ENCODE results near the gene EXT2. TPM values are rescaled to one million over a fixed set of nuclear protein-coding genes. Genes with fewer than 3 reads are reported as not detected.

Gene EXT2
- polyA plus RNA-seq, 1 donor from 2014 or later: 77.5 TPM

DNA sequence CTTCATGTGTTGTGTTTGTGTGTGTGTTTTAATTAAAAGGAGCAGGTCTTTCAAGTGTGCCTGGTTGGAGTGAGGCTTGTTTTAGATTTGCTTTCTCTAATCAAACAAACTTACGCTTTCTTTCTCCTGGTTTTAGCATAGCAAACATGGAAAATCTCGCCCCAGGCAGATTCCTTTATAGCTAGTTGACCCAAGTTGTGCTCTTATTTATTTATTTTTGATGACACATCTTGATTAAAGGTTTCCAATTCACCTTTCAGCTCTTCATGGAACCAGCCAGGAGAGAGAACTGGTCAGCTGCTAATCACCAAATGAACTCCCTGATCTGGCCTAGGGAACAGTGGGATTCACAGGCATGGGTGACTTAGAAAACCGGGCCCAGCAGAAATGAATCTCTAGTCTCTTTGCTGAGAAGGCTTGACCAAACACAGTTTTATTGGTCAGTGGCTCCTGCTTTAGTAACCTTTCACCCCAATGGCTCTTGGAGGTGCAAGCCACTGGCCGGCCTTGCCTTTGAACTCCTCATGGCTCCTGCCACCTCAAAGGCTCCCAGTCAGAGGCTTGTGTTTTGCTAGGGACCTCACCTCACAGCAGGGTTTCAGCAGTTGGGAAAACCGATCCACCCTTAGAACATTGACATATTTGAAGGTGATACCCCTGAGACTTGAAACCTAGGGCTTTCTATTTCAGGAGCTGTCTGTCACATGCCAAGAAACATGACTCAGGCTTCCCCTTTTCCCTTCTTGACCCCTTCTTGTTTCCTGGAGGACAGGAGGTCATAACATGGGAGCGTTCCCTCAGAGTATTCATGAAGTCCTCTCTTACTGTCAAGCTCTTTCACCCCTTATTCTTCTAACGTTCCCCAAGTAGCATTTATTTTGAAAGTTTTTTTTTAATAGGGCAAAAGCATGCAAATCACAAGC lies 48.8 kb downstream of the EXT2 start:
- TF ChIP-seq EP300 (conservative IDR thresholded peaks at IDR 0.05; ENCODE audit: poor library complexity, severe bottlenecking): no peak
- no peak for TF ChIP-seq MXI1 (conservative IDR thresholded peaks at IDR 0.05; ENCODE audit: poor library complexity, severe bottlenecking)
- no peak for TF ChIP-seq EZH2 (IDR thresholded peaks at IDR 0.05; ENCODE audit: borderline replicate concordance, insufficient read depth, low read length, poor library complexity, severe bottlenecking)
- no peak for TF ChIP-seq TAF1 (IDR thresholded peaks at IDR 0.05; ENCODE audit: low read depth)
- TF ChIP-seq POLR2AphosphoS5 (IDR thresholded peaks at IDR 0.05): no peak
- no peak for TF ChIP-seq RAD21 (conservative IDR thresholded peaks at IDR 0.05)
- TF ChIP-seq SMC3 (conservative IDR thresholded peaks at IDR 0.05; ENCODE audit: poor library complexity): no peak
- Histone ChIP-seq H3K9me2 (ENCODE audit: insufficient read depth, low read length) (no peaks in the 10 kb centered on the region), H2AFZ (ENCODE audit: low read depth, low read length) (no peak overlapping the region), H3K36me3 (ENCODE audit: insufficient read depth, low read length) (peaks cover 5% of the 10 kb centered on the region), H3K4me3 (ENCODE audit: low read length) (no peak overlapping the region), H3K4me2 (ENCODE audit: low read length) (no peak overlapping the region), H3K79me2 (replicated peaks; ENCODE audit: insufficient read depth, low read length) (no peaks in the 10 kb centered on the region), H3K27me3 (ENCODE audit: insufficient read depth, low read depth, low read length) (no peaks in the 10 kb centered on the region), H3K9me3 (ENCODE audit: low read length) (no peaks in the 10 kb centered on the region), H3K9ac (ENCODE audit: low read length) (no peak overlapping the region), H4K20me1 (ENCODE audit: insufficient read depth) (no peaks in the 10 kb centered on the region), H3F3A (ENCODE audit: insufficient read depth, low read length, poor library complexity, severe bottlenecking) (no peaks in the 10 kb centered on the region), H3K27ac (ENCODE audit: low read length) (no peak overlapping the region)

DNA sequence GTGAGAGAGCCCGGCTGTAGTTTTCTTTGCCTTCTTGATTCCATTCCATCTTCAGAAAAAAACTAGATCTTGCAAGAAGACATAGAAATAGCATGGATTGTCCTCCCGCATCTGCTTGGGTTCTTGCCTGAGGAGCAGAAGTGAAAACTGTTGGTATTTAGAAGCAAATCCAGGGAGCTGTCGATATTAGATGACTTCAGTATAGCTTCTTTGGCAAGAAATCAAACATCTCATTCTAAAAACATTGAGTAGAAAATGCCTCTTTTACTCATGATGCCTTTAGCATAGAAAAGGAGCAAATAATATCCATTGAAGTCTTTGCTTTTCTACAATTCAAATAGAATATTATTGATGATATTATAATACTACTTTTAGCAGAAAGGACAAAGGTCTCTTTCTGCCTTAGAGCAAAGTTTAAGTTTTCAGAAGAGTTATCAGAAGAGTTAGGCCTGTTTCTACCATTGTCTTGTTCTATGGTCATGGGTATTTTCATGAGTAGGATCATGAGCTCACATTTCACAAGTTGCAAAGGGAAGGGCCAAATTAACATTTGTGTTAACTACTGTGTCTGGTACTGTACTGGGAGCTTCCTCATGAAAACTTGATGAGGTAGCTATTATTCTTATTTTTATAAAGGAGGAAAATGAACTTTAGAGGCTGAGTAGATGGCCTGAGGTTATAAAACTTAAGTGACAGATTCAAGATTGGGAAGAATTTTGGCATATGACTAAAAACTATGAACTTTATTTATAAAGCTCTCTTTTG lies 49.7 kb downstream of the EXT2 start:
- no peak overlapping the region for H3K9ac ChIP-seq (ENCODE audit: low read length)
- no peak overlapping the region for H3K4me2 ChIP-seq (ENCODE audit: low read length)
- no peaks in the 10 kb centered on the region for H3K79me2 ChIP-seq (replicated peaks; ENCODE audit: insufficient read depth, low read length)
- no peaks in the 10 kb centered on the region for H4K20me1 ChIP-seq (ENCODE audit: insufficient read depth)
- H3K4me3 ChIP-seq (ENCODE audit: low read length): no peak overlapping the region
- H3K27me3 ChIP-seq (ENCODE audit: insufficient read depth, low read depth, low read length): no peaks in the 10 kb centered on the region
- no peak overlapping the region for H2AFZ ChIP-seq (ENCODE audit: low read depth, low read length)
- TF ChIP-seq SMC3 (conservative IDR thresholded peaks at IDR 0.05; ENCODE audit: poor library complexity): no peak
- H3F3A ChIP-seq (ENCODE audit: insufficient read depth, low read length, poor library complexity, severe bottlenecking): no peaks in the 10 kb centered on the region
- H3K36me3 ChIP-seq (ENCODE audit: insufficient read depth, low read length): peaks cover 5% of the 10 kb centered on the region
- H3K27ac ChIP-seq (ENCODE audit: low read length): no peak overlapping the region
- no peaks in the 10 kb centered on the region for H3K9me3 ChIP-seq (ENCODE audit: low read length)
- no peaks in the 10 kb centered on the region for H3K9me2 ChIP-seq (ENCODE audit: insufficient read depth, low read length)

DNA sequence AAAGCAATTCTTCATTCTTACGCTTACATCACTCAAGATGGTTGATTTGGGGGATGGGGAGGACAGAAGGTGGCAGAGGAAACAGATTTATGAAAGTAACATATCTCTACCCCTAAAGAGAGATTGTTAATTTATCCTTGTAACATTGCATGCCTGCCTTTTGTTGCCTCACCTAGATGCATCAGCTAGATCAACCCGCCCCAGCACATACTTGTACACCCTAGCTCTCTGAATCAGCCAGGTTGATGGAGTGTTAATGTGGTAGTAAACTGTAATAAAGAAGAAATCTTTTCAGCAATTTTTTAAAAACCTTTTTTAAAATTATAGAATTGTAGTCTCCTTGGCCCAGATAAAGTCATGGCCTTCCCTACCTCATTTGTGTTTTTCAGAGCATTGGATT lies 51.5 kb downstream of the EXT2 start:
- Histone ChIP-seq H3K27me3 (ENCODE audit: insufficient read depth, low read depth, low read length) (no peaks in the 10 kb centered on the region), H4K20me1 (ENCODE audit: insufficient read depth) (no peaks in the 10 kb centered on the region), H3K9ac (ENCODE audit: low read length) (no peak overlapping the region), H3F3A (ENCODE audit: insufficient read depth, low read length, poor library complexity, severe bottlenecking) (no peaks in the 10 kb centered on the region), H3K9me3 (ENCODE audit: low read length) (no peaks in the 10 kb centered on the region), H3K36me3 (ENCODE audit: insufficient read depth, low read length) (peaks cover 11% of the 10 kb centered on the region), H3K4me3 (ENCODE audit: low read length) (no peak overlapping the region), H3K9me2 (ENCODE audit: insufficient read depth, low read length) (no peaks in the 10 kb centered on the region), H3K27ac (ENCODE audit: low read length) (no peak overlapping the region), H3K79me2 (replicated peaks; ENCODE audit: insufficient read depth, low read length) (no peaks in the 10 kb centered on the region), H2AFZ (ENCODE audit: low read depth, low read length) (no peak overlapping the region), H3K4me2 (ENCODE audit: low read length) (no peak overlapping the region)
- TF ChIP-seq, protein P1, sequence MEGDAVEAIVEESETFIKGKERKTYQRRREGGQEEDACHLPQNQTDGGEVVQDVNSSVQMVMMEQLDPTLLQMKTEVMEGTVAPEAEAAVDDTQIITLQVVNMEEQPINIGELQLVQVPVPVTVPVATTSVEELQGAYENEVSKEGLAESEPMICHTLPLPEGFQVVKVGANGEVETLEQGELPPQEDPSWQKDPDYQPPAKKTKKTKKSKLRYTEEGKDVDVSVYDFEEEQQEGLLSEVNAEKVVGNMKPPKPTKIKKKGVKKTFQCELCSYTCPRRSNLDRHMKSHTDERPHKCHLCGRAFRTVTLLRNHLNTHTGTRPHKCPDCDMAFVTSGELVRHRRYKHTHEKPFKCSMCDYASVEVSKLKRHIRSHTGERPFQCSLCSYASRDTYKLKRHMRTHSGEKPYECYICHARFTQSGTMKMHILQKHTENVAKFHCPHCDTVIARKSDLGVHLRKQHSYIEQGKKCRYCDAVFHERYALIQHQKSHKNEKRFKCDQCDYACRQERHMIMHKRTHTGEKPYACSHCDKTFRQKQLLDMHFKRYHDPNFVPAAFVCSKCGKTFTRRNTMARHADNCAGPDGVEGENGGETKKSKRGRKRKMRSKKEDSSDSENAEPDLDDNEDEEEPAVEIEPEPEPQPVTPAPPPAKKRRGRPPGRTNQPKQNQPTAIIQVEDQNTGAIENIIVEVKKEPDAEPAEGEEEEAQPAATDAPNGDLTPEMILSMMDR (IDR thresholded peaks at IDR 0.05; ENCODE audit: poor library complexity, severe bottlenecking): no peak
- TF ChIP-seq RAD21 (conservative IDR thresholded peaks at IDR 0.05) (no peak), EP300 (conservative IDR thresholded peaks at IDR 0.05; ENCODE audit: poor library complexity, severe bottlenecking) (no peak), SMC3 (conservative IDR thresholded peaks at IDR 0.05; ENCODE audit: poor library complexity) (no peak), POLR2AphosphoS5 (IDR thresholded peaks at IDR 0.05) (no peak), TAF1 (IDR thresholded peaks at IDR 0.05; ENCODE audit: low read depth) (no peak), EZH2 (IDR thresholded peaks at IDR 0.05; ENCODE audit: borderline replicate concordance, insufficient read depth, low read length, poor library complexity, severe bottlenecking) (no peak)
- TF ChIP-seq, protein P2, sequence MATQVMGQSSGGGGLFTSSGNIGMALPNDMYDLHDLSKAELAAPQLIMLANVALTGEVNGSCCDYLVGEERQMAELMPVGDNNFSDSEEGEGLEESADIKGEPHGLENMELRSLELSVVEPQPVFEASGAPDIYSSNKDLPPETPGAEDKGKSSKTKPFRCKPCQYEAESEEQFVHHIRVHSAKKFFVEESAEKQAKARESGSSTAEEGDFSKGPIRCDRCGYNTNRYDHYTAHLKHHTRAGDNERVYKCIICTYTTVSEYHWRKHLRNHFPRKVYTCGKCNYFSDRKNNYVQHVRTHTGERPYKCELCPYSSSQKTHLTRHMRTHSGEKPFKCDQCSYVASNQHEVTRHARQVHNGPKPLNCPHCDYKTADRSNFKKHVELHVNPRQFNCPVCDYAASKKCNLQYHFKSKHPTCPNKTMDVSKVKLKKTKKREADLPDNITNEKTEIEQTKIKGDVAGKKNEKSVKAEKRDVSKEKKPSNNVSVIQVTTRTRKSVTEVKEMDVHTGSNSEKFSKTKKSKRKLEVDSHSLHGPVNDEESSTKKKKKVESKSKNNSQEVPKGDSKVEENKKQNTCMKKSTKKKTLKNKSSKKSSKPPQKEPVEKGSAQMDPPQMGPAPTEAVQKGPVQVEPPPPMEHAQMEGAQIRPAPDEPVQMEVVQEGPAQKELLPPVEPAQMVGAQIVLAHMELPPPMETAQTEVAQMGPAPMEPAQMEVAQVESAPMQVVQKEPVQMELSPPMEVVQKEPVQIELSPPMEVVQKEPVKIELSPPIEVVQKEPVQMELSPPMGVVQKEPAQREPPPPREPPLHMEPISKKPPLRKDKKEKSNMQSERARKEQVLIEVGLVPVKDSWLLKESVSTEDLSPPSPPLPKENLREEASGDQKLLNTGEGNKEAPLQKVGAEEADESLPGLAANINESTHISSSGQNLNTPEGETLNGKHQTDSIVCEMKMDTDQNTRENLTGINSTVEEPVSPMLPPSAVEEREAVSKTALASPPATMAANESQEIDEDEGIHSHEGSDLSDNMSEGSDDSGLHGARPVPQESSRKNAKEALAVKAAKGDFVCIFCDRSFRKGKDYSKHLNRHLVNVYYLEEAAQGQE (IDR thresholded peaks at IDR 0.05; ENCODE audit: borderline replicate concordance): no peak

Data from neural cell (in vitro differentiated cells).